Ramos (cell line): Measurements from ENCODE around the gene GPR52.

Experiments
- in situ Hi-C: fragments of 300-500 bp; cut with MboI; formaldehyde crosslinking; loops from one replicate; pipeline ENCODE4 v1.14.3; 2022; ENCODE audit warnings: low sequenced_read_pairs; ENCODE audit not compliant: unreplicated experiment

GPR52 gene

GRCh38 chr1:174451408-174451807 is 3.6 kb downstream of the GPR52 start:
- in situ Hi-C loops, result no loop called here

DNA sequence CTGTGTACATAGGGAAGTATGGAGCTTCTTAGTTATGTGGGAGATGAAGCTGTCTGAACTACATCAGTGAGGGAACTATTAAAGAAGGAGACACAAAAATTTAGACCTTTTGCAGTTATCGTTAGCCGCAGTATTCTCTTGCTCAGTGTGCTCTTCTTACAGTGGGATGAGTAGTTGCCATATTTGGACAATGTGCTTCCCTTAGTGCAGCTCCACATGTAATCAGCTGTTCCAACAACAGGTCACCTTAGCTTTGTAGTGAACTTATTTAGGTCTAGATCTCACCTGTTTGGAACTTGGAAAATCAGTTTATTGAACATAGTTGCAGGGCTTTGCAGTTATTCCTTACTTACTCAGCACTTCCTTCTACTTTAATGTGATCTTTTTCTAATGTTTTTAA is 18.1 kb downstream of the GPR52 start:
- in situ Hi-C loops, result no loop called here

DNA sequence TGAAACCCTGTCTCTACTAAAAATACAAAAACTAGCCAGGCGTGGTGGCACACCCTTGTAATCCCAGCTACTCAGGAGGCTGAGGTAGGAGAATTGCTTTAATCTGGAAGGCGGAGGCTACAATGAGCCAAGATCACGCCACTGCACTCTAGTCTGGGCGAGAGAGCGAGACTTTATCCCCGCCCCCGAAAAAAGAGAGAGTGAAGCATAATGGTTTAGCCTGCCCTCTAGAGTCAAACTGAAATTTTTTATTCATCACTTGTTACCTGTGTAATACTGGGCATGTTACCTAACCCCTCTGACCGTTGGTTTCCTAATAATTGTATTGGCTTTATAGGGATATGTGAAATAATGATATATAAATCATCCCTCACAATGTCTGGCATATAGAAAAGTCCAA is 18.8 kb downstream of the GPR52 start:
- in situ Hi-C loops, result no loop called here

DNA sequence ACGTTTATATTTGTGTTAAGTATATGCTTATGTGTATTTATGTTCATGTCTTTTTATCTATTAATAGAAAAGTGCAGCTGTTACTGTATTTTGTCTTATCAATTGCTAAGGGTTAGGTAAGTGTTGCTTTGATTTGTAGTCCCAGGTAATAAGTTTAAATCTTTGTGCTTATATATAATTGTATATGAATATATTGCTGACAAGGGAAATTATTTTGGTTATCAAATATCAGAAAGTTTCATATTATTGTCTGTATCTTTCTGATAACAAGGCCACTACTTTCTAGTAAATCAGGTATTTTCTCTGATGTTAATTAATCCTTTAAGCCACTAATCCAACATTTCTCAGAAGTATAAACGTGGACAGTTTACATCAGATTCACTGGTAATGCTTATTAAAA is 21.3 kb downstream of the GPR52 start:
- in situ Hi-C loops, result no loop called here

DNA sequence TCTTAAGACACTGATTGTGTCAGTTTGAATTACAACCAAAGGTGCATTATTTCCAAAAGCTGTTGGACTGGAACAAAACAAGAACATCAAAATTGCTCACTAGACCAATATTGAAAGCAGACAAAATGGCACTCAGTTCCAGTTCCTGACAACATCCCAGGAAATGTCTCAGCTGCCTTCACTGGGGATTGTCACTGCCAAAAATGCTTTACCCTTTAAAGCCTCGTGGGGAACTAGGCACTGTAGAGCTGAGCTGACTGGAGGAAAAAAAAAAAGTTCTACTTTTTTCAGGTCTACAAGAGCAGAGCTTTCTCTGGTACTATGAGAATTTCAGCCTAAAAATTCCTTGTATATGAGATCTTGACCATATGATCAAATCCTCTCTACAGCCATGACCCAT is 21.9 kb downstream of the GPR52 start:
- in situ Hi-C loops, result no loop called here

GRCh38 chr1:174479281-174479680 is 31.5 kb downstream of the GPR52 start:
- in situ Hi-C loops, result no loop called here

GRCh38 chr1:174480324-174480723 is 32.6 kb downstream of the GPR52 start:
- in situ Hi-C loops, result no loop called here

DNA sequence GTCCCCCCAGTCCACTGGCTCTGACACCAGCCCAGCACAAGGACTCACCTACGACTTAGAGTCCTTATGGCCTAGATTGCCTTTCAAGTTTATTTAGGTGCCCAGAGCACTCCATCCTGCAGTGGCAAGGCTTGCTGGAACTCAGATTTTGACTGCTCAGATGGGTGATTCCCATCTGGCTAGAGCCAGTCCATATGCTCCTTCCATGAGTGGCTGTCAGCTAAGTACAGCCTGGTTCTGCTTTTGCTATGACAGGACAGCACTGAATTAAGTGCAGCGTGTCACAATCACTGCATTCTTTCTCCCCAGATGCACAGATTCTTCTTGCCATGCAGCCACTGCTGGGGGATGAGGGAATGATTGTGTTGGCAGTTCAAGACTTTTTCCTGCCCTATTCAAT is 43.8 kb downstream of the GPR52 start:
- in situ Hi-C loops, result no loop called here

DNA sequence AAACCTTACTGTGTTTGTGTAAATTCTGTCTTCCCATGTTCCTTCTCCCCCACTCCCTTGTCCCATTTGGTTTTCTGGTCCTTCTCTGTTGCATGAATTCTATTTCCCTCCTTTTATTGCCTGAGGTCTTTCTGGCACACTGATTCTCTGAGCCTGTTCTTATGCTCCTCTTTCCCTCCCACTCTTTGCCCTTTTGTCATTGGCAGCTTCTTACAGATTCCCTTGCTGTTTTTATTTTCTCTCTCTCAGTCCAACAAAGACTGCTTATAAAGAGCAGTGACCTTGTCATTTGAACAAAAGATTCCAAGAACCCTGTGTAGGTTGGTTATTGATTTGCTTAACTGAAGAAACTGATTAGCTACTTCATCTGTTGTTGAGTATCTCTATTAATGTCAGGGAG is 49.7 kb downstream of the GPR52 start:
- in situ Hi-C loops, result no loop called here
